Liver (tissue), 9 donors: Measurements from ENCODE around the gene LSR. TPM values are rescaled to one million over a fixed set of nuclear protein-coding genes. Genes with fewer than 3 reads are reported as not detected.

ENCODE experiments used
- DNase-seq: peaks from one replicate; pipeline ENCODE4 v3.0.0-alpha.2; 2017; ENCODE audit warnings: low spot score
- H3K27ac ChIP-seq, 2 donors: one replicate each; pipeline ENCODE4 v1.7.0; 2013; ENCODE audit warnings: inconsistent platforms in 2 of 2, low read length in 2 of 2, control low read depth in 1 of 2, low read depth in 1 of 2, mild to moderate bottlenecking in 1 of 2
- H3K27me3 ChIP-seq, 4 donors: one replicate each; pipeline versions ENCODE4 v1.6.1 to v1.7.0; 2013; ENCODE audit warnings: low read length in 3 of 4, inconsistent platforms in 1 of 4, mild to moderate bottlenecking in 1 of 4, moderate library complexity in 1 of 4; ENCODE audit not compliant: control insufficient read depth in 4 of 4, insufficient read depth in 4 of 4
- H3K36me3 ChIP-seq, 4 donors: one replicate each; pipeline versions ENCODE4 v1.6.1 to v1.7.0; 2013; ENCODE audit warnings: low read length in 3 of 4, mild to moderate bottlenecking in 3 of 4, low read depth in 1 of 4, moderate library complexity in 1 of 4; ENCODE audit not compliant: control insufficient read depth in 4 of 4, insufficient read depth in 3 of 4
- H3K4me1 ChIP-seq, 4 donors: one replicate each; pipeline versions ENCODE4 v1.6.1 to v1.7.0; 2013; ENCODE audit warnings: low read length in 3 of 4, mild to moderate bottlenecking in 3 of 4, moderate library complexity in 1 of 4; ENCODE audit not compliant: control insufficient read depth in 4 of 4, insufficient read depth in 4 of 4
- H3K4me3 ChIP-seq, 3 donors: one replicate each; pipeline versions ENCODE4 v1.6.1 to v1.7.0; 2013; ENCODE audit warnings: low read length in 3 of 3, control low read depth in 1 of 3, low read depth in 1 of 3, mild to moderate bottlenecking in 1 of 3
- H3K9ac ChIP-seq, 2 donors: one replicate each; pipeline ENCODE4 v1.7.0; 2013; ENCODE audit warnings: low read length in 2 of 2, mild to moderate bottlenecking in 2 of 2, moderate library complexity in 2 of 2, control low read depth in 1 of 2, low read depth in 1 of 2
- H3K9me3 ChIP-seq, 4 donors: one replicate each; pipeline versions ENCODE4 v1.6.1 to v1.7.0; 2013; ENCODE audit warnings: low read length in 3 of 4; ENCODE audit not compliant: control insufficient read depth in 4 of 4
- CTCF ChIP-seq: fragments of 150-350 bp; IDR thresholded peaks from 2 replicates; pipeline ENCODE4 v1.5.1; 2017; ENCODE audit warnings: improper control_type of control experiment, low read depth, low read length; ENCODE audit not compliant: missing input control
- EGR1 ChIP-seq, 2 donors: IDR thresholded peaks; 2 replicates each; pipeline ENCODE4 v1.6.1; 2016 to 2018; ENCODE audit warnings: antibody characterized with exemption in 2 of 2, low read depth in 2 of 2
- FOXA1 ChIP-seq: IDR thresholded peaks from 2 replicates; pipeline ENCODE4 v1.6.1; 2016; ENCODE audit warnings: antibody characterized with exemption
- FOXA2 ChIP-seq: IDR thresholded peaks from 2 replicates; pipeline ENCODE4 v1.6.1; 2016; ENCODE audit warnings: antibody characterized with exemption
- GABPA ChIP-seq, 2 donors: IDR thresholded peaks in 1 of 2; conservative IDR thresholded peaks in 1 of 2; 2 replicates each; pipeline ENCODE4 v1.6.1; 2016; ENCODE audit warnings: antibody characterized with exemption in 2 of 2, mild to moderate bottlenecking in 1 of 2, moderate library complexity in 1 of 2
- HNF4A ChIP-seq, 2 donors: conservative IDR thresholded peaks; 2 replicates each; pipeline ENCODE4 v1.6.1; 2016; ENCODE audit warnings: antibody characterized with exemption in 2 of 2, mild to moderate bottlenecking in 2 of 2
- HNF4G ChIP-seq: IDR thresholded peaks from 2 replicates; pipeline ENCODE4 v1.6.1; 2016; ENCODE audit warnings: antibody characterized with exemption
- JUND ChIP-seq, 2 donors: IDR thresholded peaks; 2 replicates each; pipeline ENCODE4 v1.6.1; 2016; ENCODE audit warnings: antibody characterized with exemption in 2 of 2
- MAX ChIP-seq: IDR thresholded peaks from 2 replicates; pipeline ENCODE4 v1.6.1; 2016; ENCODE audit warnings: antibody characterized with exemption
- NR2F2 ChIP-seq: IDR thresholded peaks from 2 replicates; pipeline ENCODE4 v1.6.1; 2016; ENCODE audit warnings: antibody characterized with exemption
- RAD21 ChIP-seq, 2 donors: IDR thresholded peaks; 2 replicates each; pipeline ENCODE4 v1.6.1; 2016; ENCODE audit warnings: antibody characterized with exemption in 2 of 2, mild to moderate bottlenecking in 2 of 2
- RXRA ChIP-seq, 2 donors: IDR thresholded peaks; 2 replicates each; pipeline ENCODE4 v1.6.1; 2017 to 2018; ENCODE audit warnings: antibody characterized with exemption in 2 of 2, mild to moderate bottlenecking in 1 of 2
- SP1 ChIP-seq: IDR thresholded peaks from 2 replicates; pipeline ENCODE4 v1.6.1; 2018; ENCODE audit warnings: antibody characterized with exemption, mild to moderate bottlenecking
- TAF1 ChIP-seq: conservative IDR thresholded peaks from 2 replicates; pipeline ENCODE4 v1.6.1; 2016; ENCODE audit warnings: antibody characterized with exemption, mild to moderate bottlenecking
- YY1 ChIP-seq: IDR thresholded peaks from 2 replicates; pipeline ENCODE4 v1.6.1; 2016; ENCODE audit warnings: antibody characterized with exemption, mild to moderate bottlenecking
- ZBTB33 ChIP-seq: IDR thresholded peaks from 2 replicates; pipeline ENCODE4 v1.6.1; 2016; ENCODE audit warnings: antibody characterized with exemption
- WGBS: extraction: QIAGEN DNeasy Blood & Tissue Kit; methylation state at CpG from one replicate; pipeline ENCODE4 v1.1.7; 2013; 5-methylcytosine and 5-hydroxymethylcytosine counted together
- polyA plus RNA-seq, 2 donors: library from polyadenylated mRNA; stranded (reverse) in 1 of 2; unstranded in 1 of 2; fragments of 200-250 nt in 1 of 2; fragments of >200 nt in 1 of 2; fragmentation: Nextera tagmentation in 1 of 2; extraction: Ambion mirVana in 1 of 2; gene quantifications; one replicate each; pipeline versions ENCODE4 v1.2.1 to v1.2.3, GENCODE V29; 2013 to 2015
- total RNA-seq, 2 donors: library from RNA; depleted of rRNA; stranded (reverse); fragments of >200 nt; gene quantifications; one replicate each; pipeline ENCODE4 v1.2.3, GENCODE V29; 2014
- TF ChIP-seq, protein P1 (sequence below): IDR thresholded peaks from 2 replicates; pipeline ENCODE4 v1.6.1; 2016; ENCODE audit warnings: antibody characterized with exemption
- TF ChIP-seq, protein P2 (sequence below): IDR thresholded peaks from 2 replicates; pipeline ENCODE4 v1.6.1; 2016; ENCODE audit warnings: antibody characterized with exemption, mild to moderate bottlenecking
- donor health status: healthy.
- donor health status: healthy.
- donor health status: healthy.
- donor health status: healthy.
- donor health status: healthy.

Gene LSR
- total and polyA plus RNA-seq, 4 donors: 33.7 to 150 (median 48.0) TPM

- TF ChIP-seq FOXA1 (no peak), GABPA (IDR thresholded peaks at IDR 0.05 in 1 of 2, conservative IDR thresholded peaks at IDR 0.05 in 1 of 2) (no peak), SP1 (no peak), JUND (IDR thresholded peaks at IDR 0.05) (no peak), FOXA2 (no peak), TAF1 (no peak)
- TF ChIP-seq, protein P1, sequence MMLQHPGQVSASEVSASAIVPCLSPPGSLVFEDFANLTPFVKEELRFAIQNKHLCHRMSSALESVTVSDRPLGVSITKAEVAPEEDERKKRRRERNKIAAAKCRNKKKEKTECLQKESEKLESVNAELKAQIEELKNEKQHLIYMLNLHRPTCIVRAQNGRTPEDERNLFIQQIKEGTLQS: no peak
Measured at GRCh38 chr19:35269438-35270117, 20.8 kb downstream of the LSR start (continued).

DNA sequence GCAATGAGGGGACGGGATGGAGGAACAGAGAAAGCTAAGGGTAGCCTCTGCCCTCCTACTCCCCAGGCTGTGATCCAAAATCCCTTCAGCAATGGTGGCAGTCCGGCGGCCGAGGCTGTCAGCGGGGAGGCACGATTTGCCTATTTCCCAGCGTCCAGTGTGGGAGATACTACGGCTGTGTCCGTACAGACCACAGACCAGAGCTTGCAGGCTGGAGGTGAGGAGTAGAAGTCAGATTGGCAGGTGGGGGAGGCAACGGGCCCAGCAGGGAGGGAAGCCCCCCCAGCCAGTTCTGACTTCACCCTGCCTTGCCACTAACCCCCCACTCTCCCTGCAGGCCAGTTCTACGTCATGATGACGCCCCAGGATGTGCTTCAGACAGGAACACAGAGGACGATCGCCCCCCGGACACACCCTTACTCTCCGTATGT, 21.6 kb downstream of the LSR start:
- WGBS: 92% methylated on average over 16 of the region's 16 CpGs
- no peak for TF ChIP-seq EGR1 (IDR thresholded peaks at IDR 0.05; ENCODE audit: low read depth in 2 of 2)
- Histone ChIP-seq H3K27me3 (no peaks in the 10 kb centered on the region), H3K4me1 (peaks cover 22 to 63% (median 41%) of the 10 kb centered on the region in 4 donors), H3K4me3 (peak overlapping the region in 1 of 3 donors; percentile 41), H3K9me3 (no peaks in the 10 kb centered on the region), H3K9ac (no peak overlapping the region), H3K27ac (peak overlapping the region; percentile 82 to 91), H3K36me3 (peaks cover 0 to 8% (median 6%) of the 10 kb centered on the region in 4 donors)
- DNase-seq: no peak

- Histone ChIP-seq H3K4me3 (no peak overlapping the region), H3K36me3 (peaks cover 0 to 15% (median 10%) of the 10 kb centered on the region in 4 donors), H3K9me3 (no peaks in the 10 kb centered on the region), H3K27me3 (no peaks in the 10 kb centered on the region), H3K27ac (peak overlapping the region; percentile 82 to 91), H3K9ac (peak overlapping the region in 1 of 2 donors; percentile 42), H3K4me1 (peaks cover 20 to 52% (median 36%) of the 10 kb centered on the region in 4 donors)
- peak; percentile 82 for TF ChIP-seq SP1
- TF ChIP-seq MAX: peak; percentile 56
- TF ChIP-seq GABPA (IDR thresholded peaks at IDR 0.05 in 1 of 2, conservative IDR thresholded peaks at IDR 0.05 in 1 of 2): no peak
- TF ChIP-seq CTCF: no peak
- TF ChIP-seq EGR1 (IDR thresholded peaks at IDR 0.05; ENCODE audit: low read depth in 2 of 2): peak in 1 of 2 donors; percentile 35
- peak; percentile 6 for TF ChIP-seq HNF4G
- TF ChIP-seq, protein P1: no peak
- TF ChIP-seq, protein P2, sequence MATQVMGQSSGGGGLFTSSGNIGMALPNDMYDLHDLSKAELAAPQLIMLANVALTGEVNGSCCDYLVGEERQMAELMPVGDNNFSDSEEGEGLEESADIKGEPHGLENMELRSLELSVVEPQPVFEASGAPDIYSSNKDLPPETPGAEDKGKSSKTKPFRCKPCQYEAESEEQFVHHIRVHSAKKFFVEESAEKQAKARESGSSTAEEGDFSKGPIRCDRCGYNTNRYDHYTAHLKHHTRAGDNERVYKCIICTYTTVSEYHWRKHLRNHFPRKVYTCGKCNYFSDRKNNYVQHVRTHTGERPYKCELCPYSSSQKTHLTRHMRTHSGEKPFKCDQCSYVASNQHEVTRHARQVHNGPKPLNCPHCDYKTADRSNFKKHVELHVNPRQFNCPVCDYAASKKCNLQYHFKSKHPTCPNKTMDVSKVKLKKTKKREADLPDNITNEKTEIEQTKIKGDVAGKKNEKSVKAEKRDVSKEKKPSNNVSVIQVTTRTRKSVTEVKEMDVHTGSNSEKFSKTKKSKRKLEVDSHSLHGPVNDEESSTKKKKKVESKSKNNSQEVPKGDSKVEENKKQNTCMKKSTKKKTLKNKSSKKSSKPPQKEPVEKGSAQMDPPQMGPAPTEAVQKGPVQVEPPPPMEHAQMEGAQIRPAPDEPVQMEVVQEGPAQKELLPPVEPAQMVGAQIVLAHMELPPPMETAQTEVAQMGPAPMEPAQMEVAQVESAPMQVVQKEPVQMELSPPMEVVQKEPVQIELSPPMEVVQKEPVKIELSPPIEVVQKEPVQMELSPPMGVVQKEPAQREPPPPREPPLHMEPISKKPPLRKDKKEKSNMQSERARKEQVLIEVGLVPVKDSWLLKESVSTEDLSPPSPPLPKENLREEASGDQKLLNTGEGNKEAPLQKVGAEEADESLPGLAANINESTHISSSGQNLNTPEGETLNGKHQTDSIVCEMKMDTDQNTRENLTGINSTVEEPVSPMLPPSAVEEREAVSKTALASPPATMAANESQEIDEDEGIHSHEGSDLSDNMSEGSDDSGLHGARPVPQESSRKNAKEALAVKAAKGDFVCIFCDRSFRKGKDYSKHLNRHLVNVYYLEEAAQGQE: peak; percentile 75
- TF ChIP-seq FOXA2: peak; percentile 54
- TF ChIP-seq YY1: peak; percentile 79
- TF ChIP-seq TAF1: no peak
- peak in 1 of 2 donors; percentile 61 for TF ChIP-seq RAD21 (IDR thresholded peaks at IDR 0.05)
- peak; percentile 51 to 70 for TF ChIP-seq HNF4A (conservative IDR thresholded peaks at IDR 0.05)
- peak; percentile 88 to 96 for TF ChIP-seq RXRA (IDR thresholded peaks at IDR 0.05)
- TF ChIP-seq FOXA1: peak; percentile 68
- peak; percentile 10 to 40 for TF ChIP-seq JUND (IDR thresholded peaks at IDR 0.05)
- peak; percentile 18 for TF ChIP-seq NR2F2
- no peak for TF ChIP-seq ZBTB33
- no peak for DNase-seq
- WGBS: 40% methylated on average over 7 of the region's 7 CpGs
Measured at GRCh38 chr19:35271546-35271945, 22.7 kb downstream of the LSR start.
